SKM-1 (cell line): ENCODE data around the gene WDR89.
"Not testable (repeated sequence)": the region's sequence is repeated elsewhere in the genome, so short reads cannot be mapped to it uniquely, and the experiment has no call there.

Source experiments
- DNase-seq: peaks from one replicate; lab custom pipeline; 2025; ENCODE audit not compliant: unreplicated experiment; lab: John Stamatoyannopoulos, UW

The WDR89 gene

GRCh38 chr14:63641473-63642228 lies at the start of gene WDR89:
Gene WDR89 (minus strand): TSS chr14:63641871. CDS start chr14:63599942, 41,929 bp downstream.
- DNase-seq = peak; percentile 83

GRCh38 chr14:63689132-63689531 lies 47.5 kb upstream of the WDR89 start:
- DNase-seq = no peak

- no peak for DNase-seq
These were observed 45.3 kb upstream of the WDR89 start for GRCh38 chr14:63686926-63687325.

GRCh38 chr14:63685401-63685800 lies 43.7 kb upstream of the WDR89 start:
- DNase-seq = no peak

- no peak for DNase-seq
These were observed 41.3 kb upstream of the WDR89 start for GRCh38 chr14:63682727-63683593.

- DNase-seq = no peak
These were observed 36.9 kb upstream of the WDR89 start for GRCh38 chr14:63678536-63678935.

- no peak for DNase-seq
These were observed 36.3 kb upstream of the WDR89 start for GRCh38 chr14:63677891-63678379.

GRCh38 chr14:63676615-63677014 lies 34.9 kb upstream of the WDR89 start:
- no peak for DNase-seq

GRCh38 chr14:63673886-63674497 lies 32.3 kb upstream of the WDR89 start:
- no peak for DNase-seq

GRCh38 chr14:63673255-63673654 lies 31.6 kb upstream of the WDR89 start:
- DNase-seq = no peak

- no peak for DNase-seq
These were observed 30.9 kb upstream of the WDR89 start for GRCh38 chr14:63672417-63673180.

- DNase-seq = no peak
These were observed 30.3 kb upstream of the WDR89 start for GRCh38 chr14:63671987-63672386.

GRCh38 chr14:63670692-63671091 lies 29.0 kb upstream of the WDR89 start:
- DNase-seq = no peak

- no peak for DNase-seq
These were observed 24.7 kb upstream of the WDR89 start for GRCh38 chr14:63666335-63666734.

GRCh38 chr14:63663428-63664341 lies 22.0 kb upstream of the WDR89 start:
- DNase-seq = no peak

GRCh38 chr14:63662776-63663175 lies 21.1 kb upstream of the WDR89 start:
- no peak for DNase-seq

GRCh38 chr14:63661881-63662280 lies 20.2 kb upstream of the WDR89 start:
- DNase-seq = not testable (repeated sequence)

- no peak for DNase-seq
These were observed 18.1 kb upstream of the WDR89 start for GRCh38 chr14:63659726-63660125.

GRCh38 chr14:63656194-63656593 lies 14.5 kb upstream of the WDR89 start:
- DNase-seq = no peak

GRCh38 chr14:63654936-63655335 lies 13.3 kb upstream of the WDR89 start:
- DNase-seq = no peak
